T-cell (primary cell): ENCODE measurements around the gene CLECL1. TPM values are rescaled to one million over a fixed set of nuclear protein-coding genes. Genes with fewer than 3 reads are reported as not detected.

Experiments used
- ATAC-seq, 4 experiments: fragments of 200-7000 bp in 3 of 4; fragments of 150-1000 bp in 1 of 4; cut with Tn5 transposase; replicated peaks in 1 of 4; 1 replicate in 3 of 4; 2 replicates in 1 of 4; pipeline ENCODE4 v1.10.0; 2021; ENCODE audit warnings: moderate library complexity in 3 of 4, mild to moderate bottlenecking in 2 of 4, moderate number of reproducible peaks in 1 of 4
- CTCF ChIA-PET, 2 donors: fragments of 300-600 bp; sonication (Branson Sonifier 250); formaldehyde crosslinking; loops; one replicate each; lab custom pipeline; 2022; ENCODE audit warnings: antibody characterized with exemption in 2 of 2; lab: Charles Lee
- POLR2A ChIA-PET, 2 donors: fragments of 300-600 bp; sonication (Branson Sonifier 250); formaldehyde crosslinking; loops; one replicate each; lab custom pipeline; 2022; ENCODE audit warnings: antibody characterized with exemption in 2 of 2; lab: Charles Lee
- DNase-seq, 35 experiments: peaks; one replicate each; pipeline versions ENCODE4 v3.0.0 to v3.0.0-alpha.2; 2013 to 2023
- H3K27ac ChIP-seq: one replicate; pipeline ENCODE4 v1.5.1; 2013; ENCODE audit warnings: low read length
- H3K27me3 ChIP-seq, 2 experiments: replicated peaks in 1 of 2; 1 replicate in 1 of 2; 2 replicates in 1 of 2; pipeline versions ENCODE4 v1.6.1 to v1.7.0; 2013; ENCODE audit warnings: low read length in 1 of 2, mixed read lengths in 1 of 2; ENCODE audit not compliant: control insufficient read depth in 2 of 2, insufficient read depth in 2 of 2; ENCODE audit errors: extremely low read depth in 1 of 2
- H3K36me3 ChIP-seq, 2 donors: 1 replicate in 1 of 2; 2 replicates in 1 of 2; pipeline versions ENCODE4 v1.6.1 to v1.7.0; 2013; ENCODE audit warnings: low read length in 1 of 2; ENCODE audit not compliant: control insufficient read depth in 2 of 2, insufficient read depth in 1 of 2; ENCODE audit errors: extremely low read depth in 1 of 2
- H3K4me1 ChIP-seq, 2 experiments: 1 replicate in 1 of 2; 2 replicates in 1 of 2; pipeline versions ENCODE4 v1.6.1 to v1.7.0; 2013; ENCODE audit warnings: low read length in 2 of 2, mixed read lengths in 1 of 2; ENCODE audit not compliant: insufficient read depth in 2 of 2, control insufficient read depth in 1 of 2; ENCODE audit errors: extremely low read depth in 1 of 2
- H3K4me3 ChIP-seq, 2 donors: 1 replicate in 1 of 2; 2 replicates in 1 of 2; pipeline versions ENCODE4 v1.5.1 to v1.7.0; 2013; ENCODE audit warnings: mild to moderate bottlenecking in 2 of 2, low read length in 1 of 2, moderate library complexity in 1 of 2; ENCODE audit not compliant: control insufficient read depth in 1 of 2; ENCODE audit errors: extremely low read depth in 1 of 2
- H3K9me3 ChIP-seq: 2 replicates; pipeline ENCODE4 v1.7.0; 2013
- H3K27ac Mint-ChIP-seq, 2 donors: one replicate each; pipeline ENCODE4 v1.8.0; 2020 to 2021; ENCODE audit warnings: mild to moderate bottlenecking in 2 of 2, mixed read lengths in 2 of 2
- H3K27me3 Mint-ChIP-seq, 2 donors: one replicate each; pipeline ENCODE4 v1.8.0; 2021 to 2022; ENCODE audit warnings: mixed read lengths in 2 of 2
- H3K36me3 Mint-ChIP-seq: one replicate; pipeline ENCODE4 v1.8.0; 2021; ENCODE audit warnings: mixed read lengths
- H3K4me1 Mint-ChIP-seq, 3 donors: one replicate each; pipeline ENCODE4 v1.8.0; 2020 to 2022; ENCODE audit warnings: mixed read lengths in 3 of 3, mild to moderate bottlenecking in 1 of 3
- H3K4me3 Mint-ChIP-seq, 3 donors: one replicate each; pipeline ENCODE4 v1.8.0; 2020 to 2022; ENCODE audit warnings: mild to moderate bottlenecking in 3 of 3, mixed read lengths in 3 of 3, moderate library complexity in 3 of 3
- H3K9me3 Mint-ChIP-seq, 3 donors: one replicate each; pipeline ENCODE4 v1.8.0; 2020 to 2022; ENCODE audit warnings: mixed read lengths in 3 of 3
- WGBS: methylation state at CpG from one replicate; pipeline ENCODE4 v1.1.5; 2013; ENCODE audit warnings: missing lambda C conversion rate; ENCODE audit not compliant: insufficient coverage; 5-methylcytosine and 5-hydroxymethylcytosine counted together
- total RNA-seq, 35 experiments: library from RNA in 6 of 35; stranded (reverse) in 6 of 35; fragments of 120-200 nt in 1 of 35; gene quantifications; one replicate each; pipeline versions ENCODE4 v1.2.1 to v1.2.4 and lab custom pipeline; 2013 to 2026

Gene CLECL1
- total RNA-seq, 5 donors from 2014 or later (not counting 1 experiment from before 2014, with no cell fraction given), result 1.1 to 4.4 (median 2.9) TPM

DNA sequence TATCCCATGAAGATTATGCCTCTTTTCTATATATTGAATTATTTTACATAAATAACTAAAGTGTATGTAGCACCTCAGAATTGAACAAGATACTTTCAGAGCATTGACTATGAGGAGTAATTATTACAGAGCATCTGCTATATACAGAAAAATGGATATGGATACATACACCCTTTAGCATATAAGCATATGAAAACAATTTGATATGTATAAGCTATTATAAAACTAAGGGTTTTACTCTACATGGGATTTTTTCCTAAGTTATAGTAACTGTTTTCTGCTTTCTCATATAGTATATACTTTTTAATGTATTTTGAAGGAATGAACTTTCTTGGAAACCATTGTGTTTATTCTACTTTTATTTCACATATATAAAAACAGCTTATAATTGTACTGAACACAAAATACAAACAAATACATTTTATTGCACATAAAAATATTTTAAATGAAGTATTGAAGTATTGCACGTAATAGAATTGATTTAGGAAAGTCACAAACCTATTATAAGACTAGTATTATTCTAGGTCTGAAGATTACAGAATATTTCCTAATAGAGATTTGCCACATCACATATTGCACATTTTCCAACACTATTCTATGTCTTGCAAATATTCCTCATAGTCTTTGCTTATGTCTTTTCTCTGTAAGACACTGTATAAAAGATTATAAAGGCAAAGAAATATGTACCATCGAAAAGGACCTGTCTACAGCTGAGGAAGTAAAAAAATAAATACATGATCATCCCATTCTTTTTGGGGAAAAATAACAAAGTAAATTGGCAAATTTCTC lies 19.4 kb upstream of the CLECL1 start:
- no peak overlapping the region for H3K4me3 ChIP-seq
- ATAC-seq, result peak in 1 of 4 experiments; percentile 17
- peaks cover 17 to 39% of the 10 kb centered on the region in 2 experiments for H3K4me1 ChIP-seq
- peaks cover 0 to 39% of the 10 kb centered on the region in 2 donors for H3K36me3 ChIP-seq
- no peak for DNase-seq
- peaks cover 43% of the 10 kb centered on the region for H3K36me3 Mint-ChIP-seq
- ChIA-PET POLR2A (interaction anchor here (0.6 to 4.5 kb wide), 15 partner anchors 9 to 918 kb away, joined by 3 to 112 read pairs (median 5); partner anchors contain the start of gene CD69 (in 2 of the 2)), CTCF (interaction anchor here (0.8 to 12.0 kb wide), 9 partner anchors 9 to 119 kb away, joined by 3 to 311 read pairs (median 6); partner anchors contain the start of gene CD69 (in 2 of the 2))
- H3K27me3 ChIP-seq, result no peaks in the 10 kb centered on the region
- no peaks in the 10 kb centered on the region for H3K27me3 Mint-ChIP-seq
- H3K27ac Mint-ChIP-seq, result peak overlapping the region; percentile 86 to 96
- H3K9me3 ChIP-seq, result no peaks in the 10 kb centered on the region
- WGBS, result no CpG with 5 or more reads among the region's 2 CpGs
- peaks cover 60 to 68% (median 62%) of the 10 kb centered on the region in 3 donors for H3K4me1 Mint-ChIP-seq
- peak overlapping the region; percentile 28 for H3K27ac ChIP-seq
- no peaks in the 10 kb centered on the region for H3K9me3 Mint-ChIP-seq
- peak overlapping the region in 1 of 3 donors; percentile 54 for H3K4me3 Mint-ChIP-seq

DNA sequence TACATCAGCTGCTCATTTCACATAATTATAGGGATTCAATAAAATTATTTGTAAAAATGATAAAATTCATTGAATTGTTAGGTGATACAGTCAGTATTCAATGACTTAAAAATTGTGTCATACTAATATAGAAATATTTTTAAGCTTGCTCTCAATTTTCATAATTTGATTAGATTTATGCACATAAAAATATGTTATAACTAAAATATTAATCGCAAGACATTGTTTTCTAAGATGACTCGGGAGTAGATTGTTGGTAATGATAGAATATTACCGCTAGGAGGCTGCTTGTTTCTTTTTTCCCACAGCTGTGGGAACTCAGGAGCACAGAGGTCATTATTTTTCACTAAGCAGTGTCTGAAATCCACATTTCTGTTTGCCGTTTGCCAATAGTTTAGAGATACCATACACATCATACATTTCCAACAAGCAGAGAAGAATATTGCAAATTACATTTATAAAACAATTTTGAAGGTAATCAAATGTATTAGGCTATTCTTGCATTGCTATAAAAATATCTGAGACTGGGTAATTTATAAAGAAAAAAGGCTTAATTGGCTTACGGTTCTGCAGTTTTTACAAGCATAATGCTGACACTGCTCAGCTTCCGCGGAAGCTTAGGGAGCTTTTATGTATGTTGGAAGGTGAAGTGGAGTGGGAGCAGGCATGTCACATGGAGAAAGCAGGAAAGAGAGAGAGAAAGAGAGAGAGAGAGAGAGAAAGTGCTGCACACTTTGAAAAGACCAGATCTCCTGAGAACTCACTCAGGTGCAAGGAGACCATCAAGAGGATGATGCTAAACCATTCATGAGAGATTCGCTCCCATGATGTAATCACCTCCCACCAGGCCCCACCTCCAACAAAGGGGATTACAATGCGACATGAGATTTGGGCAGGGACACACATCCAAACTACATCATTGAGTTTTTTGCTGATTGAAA lies 18.6 kb upstream of the CLECL1 start:
- H3K4me3 Mint-ChIP-seq, result peak overlapping the region in 2 of 3 donors; percentile 39 to 65
- Histone ChIP-seq H3K27me3 (no peaks in the 10 kb centered on the region), H3K9me3 (no peaks in the 10 kb centered on the region), H3K36me3 (peaks cover 0 to 39% of the 10 kb centered on the region in 2 donors), H3K27ac (peak overlapping the region; percentile 28), H3K4me1 (peaks cover 12 to 33% of the 10 kb centered on the region in 2 experiments), H3K4me3 (no peak overlapping the region)
- DNase-seq, result peak in 26 of 35 experiments; percentile 35 to 68 (median 50)
- CTCF ChIA-PET, result interaction anchor here (0.6 to 12.0 kb wide), 40 partner anchors 7 to 1760 kb away, joined by 3 to 311 read pairs (median 4); partner anchors contain the start of genes CD69 (in 2 of the 2) and CLEC2B (in 1 of the 2)
- ATAC-seq, result peak in 2 of 4 experiments; percentile 17 to 48
- no peaks in the 10 kb centered on the region for H3K9me3 Mint-ChIP-seq
- peaks cover 41% of the 10 kb centered on the region for H3K36me3 Mint-ChIP-seq
- peaks cover 52 to 63% (median 54%) of the 10 kb centered on the region in 3 donors for H3K4me1 Mint-ChIP-seq
- 55% methylated on average over 3 of the region's 9 CpGs for WGBS
- no peaks in the 10 kb centered on the region for H3K27me3 Mint-ChIP-seq
- POLR2A ChIA-PET, result interaction anchor here (0.6 to 4.5 kb wide), 19 partner anchors 9 to 252 kb away, joined by 3 to 112 read pairs (median 4); partner anchors contain the start of gene CD69 (in 2 of the 2)
- peak overlapping the region; percentile 86 to 96 for H3K27ac Mint-ChIP-seq

GRCh38 chr12:9750276-9751203 lies 17.6 kb upstream of the CLECL1 start:
- POLR2A ChIA-PET, result interaction anchor here (0.6 to 4.5 kb wide), 15 partner anchors 8 to 768 kb away, joined by 3 to 112 read pairs (median 5); partner anchors contain the start of gene CD69 (in 2 of the 2)
- H3K4me3 Mint-ChIP-seq, result peak overlapping the region in 2 of 3 donors; percentile 28 to 39
- H3K4me3 ChIP-seq, result peak overlapping the region in 1 of 2 donors; percentile 32

DNA sequence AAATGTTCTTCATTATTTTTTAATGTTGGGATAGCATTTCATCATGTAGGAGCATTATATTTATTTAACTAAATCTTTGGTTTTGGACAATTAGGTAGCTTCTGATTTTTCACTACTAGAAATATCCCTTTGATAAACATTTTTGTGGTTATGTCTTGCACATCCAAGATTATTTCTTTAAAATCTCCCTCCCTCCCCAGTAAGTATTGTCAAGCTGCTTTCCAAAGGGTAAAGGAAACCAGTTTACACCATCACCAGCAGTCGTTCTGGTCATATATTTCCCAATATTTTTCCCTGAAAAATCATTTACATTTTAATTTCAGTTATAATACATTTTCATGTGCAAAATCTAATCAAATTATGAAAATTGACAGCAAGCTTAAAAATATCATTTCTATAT lies 16.7 kb upstream of the CLECL1 start:
- Mint-ChIP-seq H3K9me3 (no peaks in the 10 kb centered on the region), H3K4me3 (no peak overlapping the region), H3K36me3 (peaks cover 26% of the 10 kb centered on the region), H3K4me1 (peaks cover 39 to 53% (median 45%) of the 10 kb centered on the region in 3 donors), H3K27ac (no peak overlapping the region), H3K27me3 (no peaks in the 10 kb centered on the region)
- no peak overlapping the region for H3K4me3 ChIP-seq
- H3K9me3 ChIP-seq, result no peaks in the 10 kb centered on the region
- no peak overlapping the region for H3K27ac ChIP-seq
- ATAC-seq (no peak), DNase-seq (no peak)
- H3K27me3 ChIP-seq, result no peaks in the 10 kb centered on the region
- H3K4me1 ChIP-seq, result peaks cover 9 to 18% of the 10 kb centered on the region in 2 experiments
- ChIA-PET CTCF (interaction anchor here (0.6 to 12.0 kb wide), 31 partner anchors 10 to 813 kb away, joined by 3 to 311 read pairs (median 5); partner anchors contain the start of genes CD69 (in 2 of the 2) and CLEC2B (in 1 of the 2)), POLR2A (interaction anchor here (0.7 to 4.5 kb wide), 10 partner anchors 9 to 767 kb away, joined by 3 to 112 read pairs (median 7); partner anchors contain the start of gene CD69 (in 1 of the 2))
- WGBS, result no CpG with 5 or more reads among the region's 1 CpG
- peaks cover 0 to 23% of the 10 kb centered on the region in 2 donors for H3K36me3 ChIP-seq

More at GRCh38 chr12:9750276-9751203, 17.6 kb upstream of the CLECL1 start:
- Mint-ChIP-seq H3K36me3 (peaks cover 35% of the 10 kb centered on the region), H3K9me3 (no peaks in the 10 kb centered on the region), H3K27ac (peak overlapping the region in 1 of 2 donors; percentile 46), H3K4me1 (peaks cover 43 to 54% (median 46%) of the 10 kb centered on the region in 3 donors), H3K27me3 (no peaks in the 10 kb centered on the region)
- peak in 23 of 35 experiments; percentile 15 to 85 (median 40) for DNase-seq
- WGBS, result 0% methylated on average over 1 of the region's 20 CpGs
- Histone ChIP-seq H3K36me3 (peaks cover 0 to 32% of the 10 kb centered on the region in 2 donors), H3K9me3 (no peaks in the 10 kb centered on the region), H3K4me1 (peaks cover 9 to 26% of the 10 kb centered on the region in 2 experiments), H3K27ac (no peak overlapping the region), H3K27me3 (no peaks in the 10 kb centered on the region)
- CTCF ChIA-PET, result interaction anchor here (0.5 to 12.0 kb wide), 55 partner anchors 8 to 1759 kb away, joined by 3 to 311 read pairs (median 4); partner anchors contain the start of genes CD69 (in 2 of the 2) and CLEC2B (in 1 of the 2)
- peak; percentile 46 to 75 (median 72) for ATAC-seq

GRCh38 chr12:9745199-9745598 lies 12.3 kb upstream of the CLECL1 start:
- peaks cover 44 to 53% (median 48%) of the 10 kb centered on the region in 3 donors for H3K4me1 Mint-ChIP-seq
- no peaks in the 10 kb centered on the region for H3K27me3 Mint-ChIP-seq

More at GRCh38 chr12:9745199-9745598, 12.3 kb upstream of the CLECL1 start:
- WGBS, result 100% methylated on average over 3 of the region's 3 CpGs
- ChIA-PET POLR2A (interaction anchor here (0.6 to 1.3 kb wide), 3 partner anchors 15 to 141 kb away, joined by 3 read pairs; partner anchors contain the start of gene CD69 (in 2 of the 2)), CTCF (interaction anchor here (0.6 to 6.7 kb wide), 5 partner anchors 11 to 445 kb away, joined by 3 to 101 read pairs (median 4); partner anchors contain the start of gene CD69 (in 1 of the 2))
- no peak for DNase-seq
- Histone ChIP-seq H3K4me3 (no peak overlapping the region), H3K36me3 (no peaks in the 10 kb centered on the region), H3K4me1 (peaks cover 19 to 29% of the 10 kb centered on the region in 2 experiments), H3K9me3 (no peaks in the 10 kb centered on the region), H3K27ac (no peak overlapping the region), H3K27me3 (no peaks in the 10 kb centered on the region)
- no peak for ATAC-seq
- no peaks in the 10 kb centered on the region for H3K9me3 Mint-ChIP-seq
- H3K36me3 Mint-ChIP-seq, result peaks cover 5% of the 10 kb centered on the region
- peak overlapping the region; percentile 19 to 75 for H3K27ac Mint-ChIP-seq
- H3K4me3 Mint-ChIP-seq, result peak overlapping the region in 1 of 3 donors; percentile 34
